T-cell (primary cell): ENCODE data around the gene SUFU. TPM values are rescaled to one million over a fixed set of nuclear protein-coding genes. Genes with fewer than 3 reads are reported as not detected.

Experiments used
- ATAC-seq, 4 experiments: fragments of 200-7000 bp in 3 of 4; fragments of 150-1000 bp in 1 of 4; cut with Tn5 transposase; replicated peaks in 1 of 4; 1 replicate in 3 of 4; 2 replicates in 1 of 4; pipeline ENCODE4 v1.10.0; 2021; ENCODE audit warnings: moderate library complexity in 3 of 4, mild to moderate bottlenecking in 2 of 4, moderate number of reproducible peaks in 1 of 4
- CTCF ChIA-PET, 2 donors: fragments of 300-600 bp; sonication (Branson Sonifier 250); formaldehyde crosslinking; loops; one replicate each; lab custom pipeline; 2022; ENCODE audit warnings: antibody characterized with exemption in 2 of 2; lab: Charles Lee
- POLR2A ChIA-PET, 2 donors: fragments of 300-600 bp; sonication (Branson Sonifier 250); formaldehyde crosslinking; loops; one replicate each; lab custom pipeline; 2022; ENCODE audit warnings: antibody characterized with exemption in 2 of 2; lab: Charles Lee
- DNase-seq, 35 experiments: peaks; one replicate each; pipeline versions ENCODE4 v3.0.0 to v3.0.0-alpha.2; 2013 to 2023
- H3K27ac ChIP-seq: one replicate; pipeline ENCODE4 v1.5.1; 2013; ENCODE audit warnings: low read length
- H3K27me3 ChIP-seq, 2 experiments: replicated peaks in 1 of 2; 1 replicate in 1 of 2; 2 replicates in 1 of 2; pipeline versions ENCODE4 v1.6.1 to v1.7.0; 2013; ENCODE audit warnings: low read length in 1 of 2, mixed read lengths in 1 of 2; ENCODE audit not compliant: control insufficient read depth in 2 of 2, insufficient read depth in 2 of 2; ENCODE audit errors: extremely low read depth in 1 of 2
- H3K36me3 ChIP-seq, 2 donors: 1 replicate in 1 of 2; 2 replicates in 1 of 2; pipeline versions ENCODE4 v1.6.1 to v1.7.0; 2013; ENCODE audit warnings: low read length in 1 of 2; ENCODE audit not compliant: control insufficient read depth in 2 of 2, insufficient read depth in 1 of 2; ENCODE audit errors: extremely low read depth in 1 of 2
- H3K4me1 ChIP-seq, 2 experiments: 1 replicate in 1 of 2; 2 replicates in 1 of 2; pipeline versions ENCODE4 v1.6.1 to v1.7.0; 2013; ENCODE audit warnings: low read length in 2 of 2, mixed read lengths in 1 of 2; ENCODE audit not compliant: insufficient read depth in 2 of 2, control insufficient read depth in 1 of 2; ENCODE audit errors: extremely low read depth in 1 of 2
- H3K4me3 ChIP-seq, 2 donors: 1 replicate in 1 of 2; 2 replicates in 1 of 2; pipeline versions ENCODE4 v1.5.1 to v1.7.0; 2013; ENCODE audit warnings: mild to moderate bottlenecking in 2 of 2, low read length in 1 of 2, moderate library complexity in 1 of 2; ENCODE audit not compliant: control insufficient read depth in 1 of 2; ENCODE audit errors: extremely low read depth in 1 of 2
- H3K9me3 ChIP-seq: 2 replicates; pipeline ENCODE4 v1.7.0; 2013
- H3K27ac Mint-ChIP-seq, 2 donors: one replicate each; pipeline ENCODE4 v1.8.0; 2020 to 2021; ENCODE audit warnings: mild to moderate bottlenecking in 2 of 2, mixed read lengths in 2 of 2
- H3K27me3 Mint-ChIP-seq, 2 donors: one replicate each; pipeline ENCODE4 v1.8.0; 2021 to 2022; ENCODE audit warnings: mixed read lengths in 2 of 2
- H3K36me3 Mint-ChIP-seq: one replicate; pipeline ENCODE4 v1.8.0; 2021; ENCODE audit warnings: mixed read lengths
- H3K4me1 Mint-ChIP-seq, 3 donors: one replicate each; pipeline ENCODE4 v1.8.0; 2020 to 2022; ENCODE audit warnings: mixed read lengths in 3 of 3, mild to moderate bottlenecking in 1 of 3
- H3K4me3 Mint-ChIP-seq, 3 donors: one replicate each; pipeline ENCODE4 v1.8.0; 2020 to 2022; ENCODE audit warnings: mild to moderate bottlenecking in 3 of 3, mixed read lengths in 3 of 3, moderate library complexity in 3 of 3
- H3K9me3 Mint-ChIP-seq, 3 donors: one replicate each; pipeline ENCODE4 v1.8.0; 2020 to 2022; ENCODE audit warnings: mixed read lengths in 3 of 3
- WGBS: methylation state at CpG from one replicate; pipeline ENCODE4 v1.1.5; 2013; ENCODE audit warnings: missing lambda C conversion rate; ENCODE audit not compliant: insufficient coverage; 5-methylcytosine and 5-hydroxymethylcytosine counted together
- total RNA-seq, 35 experiments: library from RNA in 6 of 35; stranded (reverse) in 6 of 35; fragments of 120-200 nt in 1 of 35; gene quantifications; one replicate each; pipeline versions ENCODE4 v1.2.1 to v1.2.4 and lab custom pipeline; 2013 to 2026

SUFU gene
- total RNA-seq, 5 donors from 2014 or later (not counting 1 experiment from before 2014, with no cell fraction given) = 13.2 to 16.4 (median 15.4) TPM

- ChIA-PET CTCF (interaction anchor here in 1 of 2 donors (1.4 kb wide), 1 partner anchor 12 kb away, joined by 3 read pairs; no protein-coding TSS in a partner anchor), POLR2A (no interaction called here)
- no peaks in the 10 kb centered on the region for H3K27me3 ChIP-seq
- H3K4me3 ChIP-seq = no peak overlapping the region
- no peaks in the 10 kb centered on the region for H3K9me3 ChIP-seq
- Mint-ChIP-seq H3K27ac (no peak overlapping the region), H3K9me3 (no peaks in the 10 kb centered on the region), H3K4me1 (no peaks in the 10 kb centered on the region), H3K4me3 (no peak overlapping the region), H3K36me3 (peaks cover 29% of the 10 kb centered on the region), H3K27me3 (no peaks in the 10 kb centered on the region)
- peaks cover 4 to 60% of the 10 kb centered on the region in 2 donors for H3K36me3 ChIP-seq
- no peaks in the 10 kb centered on the region for H3K4me1 ChIP-seq
- ATAC-seq (no peak), DNase-seq (no peak)
- H3K27ac ChIP-seq = no peak overlapping the region
- 91% methylated on average over 4 of the region's 4 CpGs for WGBS
Measured at GRCh38 chr10:102595897-102596296, 92.1 kb downstream of the SUFU start.

GRCh38 chr10:102596506-102596971 is 92.8 kb downstream of the SUFU start:
- peak in 4 of 35 experiments; percentile 17 to 41 (median 18) for DNase-seq
- ChIA-PET CTCF (no interaction called here), POLR2A (no interaction called here)
- Histone ChIP-seq H3K27me3 (no peaks in the 10 kb centered on the region), H3K9me3 (no peaks in the 10 kb centered on the region), H3K36me3 (peaks cover 4 to 67% of the 10 kb centered on the region in 2 donors), H3K27ac (no peak overlapping the region), H3K4me1 (no peaks in the 10 kb centered on the region), H3K4me3 (no peak overlapping the region)
- WGBS = no CpG with 5 or more reads among the region's 3 CpGs
- Mint-ChIP-seq H3K27ac (no peak overlapping the region), H3K9me3 (no peaks in the 10 kb centered on the region), H3K27me3 (no peaks in the 10 kb centered on the region), H3K36me3 (peaks cover 35% of the 10 kb centered on the region), H3K4me3 (no peak overlapping the region), H3K4me1 (no peaks in the 10 kb centered on the region)
- ATAC-seq = peak in 1 of 4 experiments; percentile 54

GRCh38 chr10:102597131-102597991 is 93.6 kb downstream of the SUFU start:
- peaks cover 4 to 75% of the 10 kb centered on the region in 2 donors for H3K36me3 ChIP-seq
- peaks cover 35% of the 10 kb centered on the region for H3K36me3 Mint-ChIP-seq

GRCh38 chr10:102598243-102598642 is 94.5 kb downstream of the SUFU start:
- Histone ChIP-seq H3K4me3 (no peak overlapping the region), H3K36me3 (peaks cover 4 to 76% of the 10 kb centered on the region in 2 donors), H3K27ac (no peak overlapping the region), H3K4me1 (no peaks in the 10 kb centered on the region), H3K9me3 (no peaks in the 10 kb centered on the region), H3K27me3 (no peaks in the 10 kb centered on the region)
- H3K27ac Mint-ChIP-seq = no peak overlapping the region
- no peaks in the 10 kb centered on the region for H3K27me3 Mint-ChIP-seq
- no peaks in the 10 kb centered on the region for H3K9me3 Mint-ChIP-seq
- H3K36me3 Mint-ChIP-seq = peaks cover 36% of the 10 kb centered on the region
- ATAC-seq (no peak), DNase-seq (no peak)
- H3K4me1 Mint-ChIP-seq = no peaks in the 10 kb centered on the region
- CTCF ChIA-PET = no interaction called here
- 83% methylated on average over 6 of the region's 8 CpGs for WGBS
- H3K4me3 Mint-ChIP-seq = no peak overlapping the region
- POLR2A ChIA-PET = no interaction called here

More at GRCh38 chr10:102597131-102597991, 93.6 kb downstream of the SUFU start:
- WGBS = 98% methylated on average over 5 of the region's 16 CpGs
- Histone ChIP-seq H3K27ac (no peak overlapping the region), H3K9me3 (no peaks in the 10 kb centered on the region), H3K4me3 (no peak overlapping the region), H3K4me1 (no peaks in the 10 kb centered on the region), H3K27me3 (no peaks in the 10 kb centered on the region)
- no peaks in the 10 kb centered on the region for H3K27me3 Mint-ChIP-seq
- DNase-seq = no peak
- no peak for ATAC-seq
- no peaks in the 10 kb centered on the region for H3K4me1 Mint-ChIP-seq
- ChIA-PET POLR2A (no interaction called here), CTCF (no interaction called here)
- H3K4me3 Mint-ChIP-seq = no peak overlapping the region
- no peak overlapping the region for H3K27ac Mint-ChIP-seq
- no peaks in the 10 kb centered on the region for H3K9me3 Mint-ChIP-seq

GRCh38 chr10:102599565-102600327 is 96.0 kb downstream of the SUFU start:
- H3K4me3 Mint-ChIP-seq = no peak overlapping the region
- DNase-seq (no peak), ATAC-seq (no peak)
- CTCF ChIA-PET = no interaction called here
- Histone ChIP-seq H3K36me3 (peaks cover 0 to 80% of the 10 kb centered on the region in 2 donors), H3K4me3 (no peak overlapping the region), H3K4me1 (no peaks in the 10 kb centered on the region), H3K9me3 (no peaks in the 10 kb centered on the region), H3K27me3 (no peaks in the 10 kb centered on the region), H3K27ac (no peak overlapping the region)
- H3K9me3 Mint-ChIP-seq = no peaks in the 10 kb centered on the region
- POLR2A ChIA-PET = no interaction called here
- no peak overlapping the region for H3K27ac Mint-ChIP-seq
- no peaks in the 10 kb centered on the region for H3K4me1 Mint-ChIP-seq
- peaks cover 42% of the 10 kb centered on the region for H3K36me3 Mint-ChIP-seq
- 77% methylated on average over 4 of the region's 7 CpGs for WGBS
- H3K27me3 Mint-ChIP-seq = no peaks in the 10 kb centered on the region

GRCh38 chr10:102600816-102601215 is 97.0 kb downstream of the SUFU start:
- no peak overlapping the region for H3K27ac Mint-ChIP-seq
- Histone ChIP-seq H3K36me3 (peaks cover 0 to 72% of the 10 kb centered on the region in 2 donors), H3K4me3 (no peak overlapping the region), H3K4me1 (no peaks in the 10 kb centered on the region), H3K27me3 (no peaks in the 10 kb centered on the region), H3K9me3 (no peaks in the 10 kb centered on the region), H3K27ac (no peak overlapping the region)
- CTCF ChIA-PET = no interaction called here
- no peak for ATAC-seq
- H3K27me3 Mint-ChIP-seq = no peaks in the 10 kb centered on the region
- H3K36me3 Mint-ChIP-seq = peaks cover 42% of the 10 kb centered on the region
- H3K4me1 Mint-ChIP-seq = no peaks in the 10 kb centered on the region
- no peaks in the 10 kb centered on the region for H3K9me3 Mint-ChIP-seq
- DNase-seq = no peak
- POLR2A ChIA-PET = no interaction called here
- WGBS = 98% methylated on average over 6 of the region's 6 CpGs
- H3K4me3 Mint-ChIP-seq = no peak overlapping the region
